ENCODE results near the gene ENTPD1.

ENTPD1 gene

GRCh38 chr10:95785317-95785716 is 29.4 kb downstream of the ENTPD1 start:
- Histone ChIP-seq H3K9me3 (ENCODE audit: insufficient read depth, low read length) (no peaks in the 10 kb centered on the region), H4K20me1 (ENCODE audit: insufficient read depth, low read length) (no peaks in the 10 kb centered on the region), H3K36me3 (replicated peaks; ENCODE audit: low read depth, low read length) (peaks cover 8% of the 10 kb centered on the region), H3K27me3 (ENCODE audit: low read depth, low read length) (no peaks in the 10 kb centered on the region), H3K4me3 (ENCODE audit: low read length) (no peak overlapping the region), H3K79me2 (ENCODE audit: low read length) (peaks cover 66% of the 10 kb centered on the region), H3K4me1 (ENCODE audit: low read length) (peaks cover 91% of the 10 kb centered on the region), H2AFZ (ENCODE audit: low read depth, low read length) (no peak overlapping the region), H3K9ac (ENCODE audit: low read length) (peak overlapping the region; percentile 89), H3K27ac (ENCODE audit: low read length) (peak overlapping the region; percentile 100), H3K4me2 (ENCODE audit: low read length) (peak overlapping the region; percentile 61)
- TF ChIP-seq, protein P1, sequence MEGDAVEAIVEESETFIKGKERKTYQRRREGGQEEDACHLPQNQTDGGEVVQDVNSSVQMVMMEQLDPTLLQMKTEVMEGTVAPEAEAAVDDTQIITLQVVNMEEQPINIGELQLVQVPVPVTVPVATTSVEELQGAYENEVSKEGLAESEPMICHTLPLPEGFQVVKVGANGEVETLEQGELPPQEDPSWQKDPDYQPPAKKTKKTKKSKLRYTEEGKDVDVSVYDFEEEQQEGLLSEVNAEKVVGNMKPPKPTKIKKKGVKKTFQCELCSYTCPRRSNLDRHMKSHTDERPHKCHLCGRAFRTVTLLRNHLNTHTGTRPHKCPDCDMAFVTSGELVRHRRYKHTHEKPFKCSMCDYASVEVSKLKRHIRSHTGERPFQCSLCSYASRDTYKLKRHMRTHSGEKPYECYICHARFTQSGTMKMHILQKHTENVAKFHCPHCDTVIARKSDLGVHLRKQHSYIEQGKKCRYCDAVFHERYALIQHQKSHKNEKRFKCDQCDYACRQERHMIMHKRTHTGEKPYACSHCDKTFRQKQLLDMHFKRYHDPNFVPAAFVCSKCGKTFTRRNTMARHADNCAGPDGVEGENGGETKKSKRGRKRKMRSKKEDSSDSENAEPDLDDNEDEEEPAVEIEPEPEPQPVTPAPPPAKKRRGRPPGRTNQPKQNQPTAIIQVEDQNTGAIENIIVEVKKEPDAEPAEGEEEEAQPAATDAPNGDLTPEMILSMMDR (IDR thresholded peaks at IDR 0.05; ENCODE audit: low read depth, low read length), result no peak
- no peak for TF ChIP-seq EZH2phosphoT487 (IDR thresholded peaks at IDR 0.05; ENCODE audit: low read depth)

DNA sequence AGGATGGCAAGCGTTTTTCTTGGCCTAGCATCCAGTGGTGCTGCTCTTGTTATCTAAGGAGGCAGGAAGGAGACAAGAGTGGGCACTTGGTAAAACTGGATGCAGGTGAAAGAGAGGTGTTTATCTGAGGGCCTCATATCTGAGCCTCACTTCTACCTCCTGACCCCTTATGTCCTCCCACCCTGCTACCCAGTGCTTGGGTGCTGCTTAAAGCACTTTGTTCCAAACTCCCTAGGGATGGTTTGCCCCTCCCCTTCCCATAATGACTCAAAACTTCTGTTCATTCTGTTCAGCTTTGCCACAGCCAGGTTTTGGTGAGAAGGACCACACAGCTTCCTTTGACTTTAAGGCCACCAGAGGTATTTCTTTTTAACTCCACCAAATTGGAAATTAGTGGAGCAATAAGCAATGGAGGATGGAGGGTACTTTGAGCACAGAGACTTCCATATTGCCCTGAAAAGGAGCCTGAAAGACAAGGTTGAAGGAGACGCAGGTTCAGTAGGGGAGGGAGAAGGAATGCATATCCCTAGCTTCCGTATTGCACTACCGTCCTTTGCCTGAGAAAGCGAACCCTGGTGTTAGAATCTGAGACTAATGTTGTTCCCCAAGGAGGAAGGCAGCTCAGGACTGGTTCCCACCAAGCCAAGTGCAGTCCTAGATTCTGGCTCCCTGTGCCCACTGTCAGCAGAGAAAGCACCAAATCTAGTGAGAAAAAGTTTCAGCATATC is 30.1 kb downstream of the ENTPD1 start:
- H3K9me3 ChIP-seq (ENCODE audit: insufficient read depth, low read length), result no peaks in the 10 kb centered on the region
- H3K27me3 ChIP-seq (ENCODE audit: low read depth, low read length), result no peaks in the 10 kb centered on the region
- no peak overlapping the region for H2AFZ ChIP-seq (ENCODE audit: low read depth, low read length)
- H3K4me2 ChIP-seq (ENCODE audit: low read length), result peak overlapping the region; percentile 61
- TF ChIP-seq, protein P1 (IDR thresholded peaks at IDR 0.05; ENCODE audit: low read depth, low read length), result no peak
- TF ChIP-seq EZH2phosphoT487 (IDR thresholded peaks at IDR 0.05; ENCODE audit: low read depth), result no peak
- H3K9ac ChIP-seq (ENCODE audit: low read length), result peak overlapping the region; percentile 89
- H3K4me3 ChIP-seq (ENCODE audit: low read length), result peak overlapping the region; percentile 23; the same call in 1 of the 2 replicates
- peaks cover 8% of the 10 kb centered on the region for H3K36me3 ChIP-seq (replicated peaks; ENCODE audit: low read depth, low read length)
- peak overlapping the region; percentile 100 for H3K27ac ChIP-seq (ENCODE audit: low read length)
- no peaks in the 10 kb centered on the region for H4K20me1 ChIP-seq (ENCODE audit: insufficient read depth, low read length)
- H3K79me2 ChIP-seq (ENCODE audit: low read length), result peaks cover 66% of the 10 kb centered on the region
- peaks cover 91% of the 10 kb centered on the region for H3K4me1 ChIP-seq (ENCODE audit: low read length)

DNA sequence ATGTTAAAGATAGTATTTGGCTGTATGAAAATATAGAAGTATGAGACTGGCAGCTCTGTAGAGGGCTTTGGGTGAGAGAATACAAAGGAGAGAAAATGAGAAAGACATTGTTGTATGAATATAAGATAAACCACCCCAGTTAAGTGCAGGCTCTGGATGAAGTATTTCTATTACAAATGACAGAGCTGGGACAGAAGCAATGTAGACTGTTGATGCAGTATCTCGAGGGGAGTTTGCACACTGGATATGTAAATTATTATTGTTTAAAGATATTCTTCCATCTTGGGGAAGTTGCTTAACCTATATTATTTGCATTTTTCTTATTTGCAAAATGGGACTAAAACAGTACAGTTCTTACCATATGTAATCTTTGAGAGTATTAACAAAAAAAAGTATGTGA is 31.5 kb downstream of the ENTPD1 start:
- Histone ChIP-seq H2AFZ (ENCODE audit: low read depth, low read length) (no peak overlapping the region), H3K79me2 (ENCODE audit: low read length) (peaks cover 74% of the 10 kb centered on the region), H3K4me2 (ENCODE audit: low read length) (peak overlapping the region; percentile 61), H3K36me3 (replicated peaks; ENCODE audit: low read depth, low read length) (peaks cover 4% of the 10 kb centered on the region), H3K27me3 (ENCODE audit: low read depth, low read length) (no peaks in the 10 kb centered on the region), H3K4me3 (ENCODE audit: low read length) (no peak overlapping the region), H3K9me3 (ENCODE audit: insufficient read depth, low read length) (no peaks in the 10 kb centered on the region), H4K20me1 (ENCODE audit: insufficient read depth, low read length) (no peaks in the 10 kb centered on the region), H3K4me1 (ENCODE audit: low read length) (peaks cover 94% of the 10 kb centered on the region), H3K9ac (ENCODE audit: low read length) (peak overlapping the region; percentile 89), H3K27ac (ENCODE audit: low read length) (peak overlapping the region; percentile 100)
- TF ChIP-seq, protein P1 (IDR thresholded peaks at IDR 0.05; ENCODE audit: low read depth, low read length), result no peak
- TF ChIP-seq EZH2phosphoT487 (IDR thresholded peaks at IDR 0.05; ENCODE audit: low read depth), result no peak

- Histone ChIP-seq H3K4me3 (ENCODE audit: low read length) (no peak overlapping the region), H3K9me3 (ENCODE audit: insufficient read depth, low read length) (no peaks in the 10 kb centered on the region), H3K4me1 (ENCODE audit: low read length) (peaks cover 96% of the 10 kb centered on the region), H3K36me3 (replicated peaks; ENCODE audit: low read depth, low read length) (peaks cover 4% of the 10 kb centered on the region), H3K9ac (ENCODE audit: low read length) (no peak overlapping the region), H3K79me2 (ENCODE audit: low read length) (peaks cover 71% of the 10 kb centered on the region), H3K27ac (ENCODE audit: low read length) (no peak overlapping the region), H3K4me2 (ENCODE audit: low read length) (no peak overlapping the region), H3K27me3 (ENCODE audit: low read depth, low read length) (no peaks in the 10 kb centered on the region), H2AFZ (ENCODE audit: low read depth, low read length) (no peak overlapping the region), H4K20me1 (ENCODE audit: insufficient read depth, low read length) (no peaks in the 10 kb centered on the region)
- no peak for TF ChIP-seq EZH2phosphoT487 (IDR thresholded peaks at IDR 0.05; ENCODE audit: low read depth)
- TF ChIP-seq, protein P1 (IDR thresholded peaks at IDR 0.05; ENCODE audit: low read depth, low read length), result no peak
These were observed 32.9 kb downstream of the ENTPD1 start for GRCh38 chr10:95788830-95789229.
